ENCODE results near the gene ABCA1.
"Not testable (repeated sequence)": the region's sequence is repeated elsewhere in the genome, so short reads cannot be mapped to it uniquely, and the experiment has no call there.

ABCA1 gene

GRCh38 chr9:104927912-104928740 is at the start of gene ABCA1:
Gene ABCA1, minus strand, starts transcription at chr9:104928155. Its CDS starts 24,476 bp downstream, at chr9:104903679.
- DNase-seq (ENCODE audit: low spot score), result peak; percentile 53

- no peak for DNase-seq (ENCODE audit: low spot score)
These were observed 49.6 kb upstream of the ABCA1 start for GRCh38 chr9:104977580-104977979.

DNA sequence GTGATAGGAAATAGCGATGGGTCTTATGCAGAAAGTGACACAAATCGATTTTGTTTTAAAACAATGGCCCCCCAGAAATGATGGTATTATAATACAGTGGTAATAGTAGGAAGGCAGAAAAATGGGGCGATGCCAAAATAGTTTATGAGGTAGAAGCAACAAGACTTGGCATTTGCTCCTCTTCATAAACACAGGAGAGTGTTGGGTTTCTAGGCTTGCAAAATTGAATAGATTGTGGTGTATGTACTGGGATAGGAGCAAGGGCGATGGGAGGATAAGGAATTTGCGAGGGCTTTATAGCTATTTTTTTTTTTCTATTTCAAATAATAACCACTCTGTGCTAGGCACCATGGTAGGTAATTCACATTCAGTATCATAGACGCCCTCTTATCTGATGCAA is 49.2 kb upstream of the ABCA1 start:
- no peak for DNase-seq (ENCODE audit: low spot score)

DNA sequence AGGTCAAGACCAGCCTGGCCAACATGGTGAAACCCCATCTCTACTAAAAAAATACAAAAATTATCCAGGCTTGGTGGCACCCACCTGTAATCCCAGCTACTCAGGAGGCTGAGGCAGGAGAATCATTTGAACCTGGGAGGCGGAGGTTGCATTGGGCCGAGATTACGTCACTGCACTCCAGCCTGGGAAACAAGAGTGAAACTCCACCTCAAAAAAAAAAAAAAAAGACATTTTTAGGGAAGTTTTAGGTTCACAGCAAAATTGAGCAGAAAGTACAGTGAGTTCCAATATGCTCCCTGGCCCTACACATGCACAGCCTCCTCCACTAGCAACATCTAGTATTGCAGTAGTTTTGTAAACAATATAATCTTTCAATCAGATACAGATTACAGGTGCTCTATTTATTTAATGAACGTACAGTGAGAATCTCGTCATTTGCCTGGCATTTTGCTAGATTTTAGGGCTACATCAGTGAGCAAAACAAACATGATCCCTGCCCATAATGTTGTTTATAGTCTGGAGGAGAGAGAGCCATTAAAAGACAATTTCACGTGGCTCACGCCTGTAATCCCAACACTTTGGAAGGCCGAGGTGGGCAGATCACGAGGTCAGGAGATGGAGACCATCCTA is 48.1 kb upstream of the ABCA1 start:
- not testable (repeated sequence) for DNase-seq (ENCODE audit: low spot score)

GRCh38 chr9:104974053-104974962 is 46.4 kb upstream of the ABCA1 start:
- no peak for DNase-seq (ENCODE audit: low spot score)

DNA sequence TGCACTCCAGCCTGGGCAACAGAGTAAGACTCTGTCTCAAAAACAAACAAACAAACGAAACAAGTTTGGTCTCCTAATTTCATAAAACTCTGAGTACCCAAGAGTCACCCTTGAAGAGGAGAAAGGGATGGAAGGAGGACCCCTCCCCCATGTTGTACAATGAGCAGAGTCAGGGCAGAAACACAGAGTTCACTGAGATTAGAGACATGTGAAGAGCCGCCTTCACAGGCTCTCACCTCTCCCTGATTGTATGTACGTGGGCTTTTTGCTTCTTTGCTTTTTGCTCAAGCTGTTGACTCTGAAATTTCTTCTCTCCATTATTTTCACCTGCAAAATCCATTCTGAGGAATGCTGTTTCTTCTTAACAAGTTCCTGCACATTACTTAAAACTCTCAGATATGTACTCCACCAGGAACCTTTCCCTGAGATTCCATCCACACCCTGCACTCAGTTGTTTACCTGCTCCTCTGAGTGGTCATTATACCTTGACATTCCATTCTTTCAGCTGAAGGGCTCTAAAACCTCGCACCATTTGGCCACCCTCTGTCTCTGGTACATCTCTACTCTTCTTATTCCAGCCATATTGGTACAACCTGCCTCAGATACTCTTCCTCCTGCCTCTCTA is 44.4 kb upstream of the ABCA1 start:
- no peak for DNase-seq (ENCODE audit: low spot score)

- no peak for DNase-seq (ENCODE audit: low spot score)
These were observed 43.6 kb upstream of the ABCA1 start for GRCh38 chr9:104971511-104971910.

- DNase-seq (ENCODE audit: low spot score), result no peak
These were observed 42.5 kb upstream of the ABCA1 start for GRCh38 chr9:104970271-104970987.

- DNase-seq (ENCODE audit: low spot score), result no peak
These were observed 41.2 kb upstream of the ABCA1 start for GRCh38 chr9:104969116-104969515.

GRCh38 chr9:104968025-104968982 is 40.3 kb upstream of the ABCA1 start:
- peak; percentile 82 for DNase-seq (ENCODE audit: low spot score)

- no peak for DNase-seq (ENCODE audit: low spot score)
These were observed 35.1 kb upstream of the ABCA1 start for GRCh38 chr9:104963076-104963475.

- DNase-seq (ENCODE audit: low spot score), result no peak
These were observed 33.9 kb upstream of the ABCA1 start for GRCh38 chr9:104961701-104962359.

DNA sequence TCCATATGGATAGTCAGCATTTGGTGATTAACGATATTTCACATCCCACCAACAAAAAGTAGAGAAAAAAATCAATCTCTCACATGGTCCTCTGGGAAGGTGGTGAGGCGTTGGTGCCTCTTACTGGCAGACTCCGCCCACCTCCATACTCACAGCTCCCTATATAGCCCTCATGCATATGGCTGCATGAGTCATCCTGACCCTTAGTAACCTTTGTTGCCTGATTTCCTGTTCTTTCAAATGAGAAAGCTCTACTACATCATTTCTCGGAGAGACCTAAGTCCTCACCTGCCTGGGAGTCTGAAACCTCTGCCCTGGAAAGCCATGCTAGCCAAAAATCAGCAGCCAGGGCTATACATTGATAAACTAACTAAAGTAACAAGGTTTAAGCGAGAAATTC is 33.3 kb upstream of the ABCA1 start:
- peak; percentile 48 for DNase-seq (ENCODE audit: low spot score)

GRCh38 chr9:104960662-104961061 is 32.7 kb upstream of the ABCA1 start:
- no peak for DNase-seq (ENCODE audit: low spot score)

DNA sequence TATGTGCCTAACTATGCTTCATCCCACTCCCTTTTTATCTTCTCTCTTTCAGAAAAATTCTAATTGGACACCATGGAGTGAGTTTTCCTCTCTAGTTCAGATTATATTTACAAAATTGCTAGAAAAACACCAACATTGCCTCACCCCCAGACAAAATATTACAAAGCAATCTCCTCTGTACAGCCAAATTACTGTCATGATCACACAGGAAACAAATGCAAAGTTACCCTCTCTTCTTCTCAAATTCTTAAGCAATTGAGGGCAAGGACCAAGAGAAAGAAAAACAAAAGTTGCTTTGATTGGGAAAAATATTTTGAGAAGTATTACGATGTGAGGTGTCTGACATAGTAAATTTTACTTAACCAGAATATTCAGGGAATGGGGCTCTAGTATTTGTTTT is 30.8 kb upstream of the ABCA1 start:
- DNase-seq (ENCODE audit: low spot score), result no peak

DNA sequence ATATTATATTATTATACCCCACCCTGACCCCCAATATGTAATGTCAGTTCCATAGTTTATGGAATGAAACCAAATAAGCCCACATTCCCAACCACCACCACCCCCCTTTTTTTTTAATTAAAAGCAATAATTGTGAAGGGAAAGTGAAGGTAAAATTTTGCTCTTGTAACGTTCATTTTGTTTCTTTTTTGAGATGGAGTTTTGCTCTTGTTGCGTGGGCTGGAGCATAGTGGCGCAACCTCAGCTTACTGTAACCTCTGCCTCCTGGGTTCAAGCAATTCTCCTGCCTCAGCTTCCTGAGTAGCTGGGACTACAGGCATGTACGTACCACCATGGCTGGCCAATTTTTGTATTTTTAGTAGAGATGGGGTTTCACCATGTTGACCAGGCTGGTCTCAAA is 30.1 kb upstream of the ABCA1 start:
- not testable (repeated sequence) for DNase-seq (ENCODE audit: low spot score)

GRCh38 chr9:104951487-104951886 is 23.5 kb upstream of the ABCA1 start:
- no peak for DNase-seq (ENCODE audit: low spot score)

- DNase-seq (ENCODE audit: low spot score), result no peak
These were observed 22.9 kb upstream of the ABCA1 start for GRCh38 chr9:104950838-104951237.

DNA sequence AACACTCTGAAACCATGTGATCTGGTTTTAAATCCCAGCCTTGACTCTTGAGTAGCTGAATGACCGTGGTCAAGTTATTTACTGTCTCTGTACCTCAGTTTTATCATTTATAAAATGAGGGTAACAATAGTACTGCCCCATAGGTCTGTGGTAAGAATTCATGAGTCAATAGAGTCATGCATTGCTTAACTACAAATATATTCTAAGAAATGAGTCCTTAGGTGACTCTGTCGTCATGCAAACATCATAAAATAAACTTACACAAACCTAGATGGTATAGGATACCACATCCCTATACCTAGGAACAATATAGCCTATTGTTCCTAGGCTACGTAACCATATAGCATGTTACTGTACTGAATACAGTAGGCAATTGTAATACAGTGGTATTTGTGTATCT is 20.3 kb upstream of the ABCA1 start:
- DNase-seq (ENCODE audit: low spot score), result no peak

- DNase-seq (ENCODE audit: low spot score), result no peak
These were observed 16.9 kb upstream of the ABCA1 start for GRCh38 chr9:104944871-104945270.

All from hematopoietic multipotent progenitor cell treated with erythropoietin and hydrocortisone succinate and interleukin-3 and kit ligand, for 15 days (in vitro differentiated cells).